DMS114 treated with DMSO at 0.1 percent for 48 hours (cell line): ENCODE measurements around the gene B3GLCT.

Source experiments
- DNase-seq: peaks from one replicate; lab custom pipeline; 2025; ENCODE audit not compliant: unreplicated experiment; lab: John Stamatoyannopoulos, UW

The B3GLCT gene

GRCh38 chr13:31221057-31221456 lies 21.3 kb downstream of the B3GLCT start:
- no peak for DNase-seq

GRCh38 chr13:31223215-31223614 lies 23.4 kb downstream of the B3GLCT start:
- no peak for DNase-seq

- no peak for DNase-seq
Measured at GRCh38 chr13:31223640-31224039, 23.9 kb downstream of the B3GLCT start.

DNA sequence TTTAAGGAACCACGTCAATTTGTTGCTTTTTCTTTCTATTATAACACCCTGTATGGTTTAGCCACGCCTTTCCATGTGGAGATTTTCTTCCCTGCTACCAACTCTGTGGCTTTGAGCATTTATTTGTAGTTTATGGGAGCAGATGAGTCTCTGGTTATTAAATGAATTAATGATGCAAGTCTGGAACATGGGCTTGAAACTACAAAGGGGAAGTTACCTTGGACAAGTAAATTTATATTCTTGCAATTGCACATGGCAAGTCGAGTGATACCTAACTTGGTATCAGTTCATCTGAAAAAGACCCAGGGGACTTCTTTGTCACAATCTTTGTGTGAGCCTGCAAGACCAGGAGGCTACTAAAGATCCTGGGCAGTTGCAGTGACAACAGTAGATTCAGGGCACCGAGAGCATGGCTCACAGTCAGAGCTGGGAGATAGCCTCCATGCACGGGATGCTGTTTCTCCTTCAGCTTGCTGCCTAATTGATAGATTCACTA lies 24.4 kb downstream of the B3GLCT start:
- no peak for DNase-seq

DNA sequence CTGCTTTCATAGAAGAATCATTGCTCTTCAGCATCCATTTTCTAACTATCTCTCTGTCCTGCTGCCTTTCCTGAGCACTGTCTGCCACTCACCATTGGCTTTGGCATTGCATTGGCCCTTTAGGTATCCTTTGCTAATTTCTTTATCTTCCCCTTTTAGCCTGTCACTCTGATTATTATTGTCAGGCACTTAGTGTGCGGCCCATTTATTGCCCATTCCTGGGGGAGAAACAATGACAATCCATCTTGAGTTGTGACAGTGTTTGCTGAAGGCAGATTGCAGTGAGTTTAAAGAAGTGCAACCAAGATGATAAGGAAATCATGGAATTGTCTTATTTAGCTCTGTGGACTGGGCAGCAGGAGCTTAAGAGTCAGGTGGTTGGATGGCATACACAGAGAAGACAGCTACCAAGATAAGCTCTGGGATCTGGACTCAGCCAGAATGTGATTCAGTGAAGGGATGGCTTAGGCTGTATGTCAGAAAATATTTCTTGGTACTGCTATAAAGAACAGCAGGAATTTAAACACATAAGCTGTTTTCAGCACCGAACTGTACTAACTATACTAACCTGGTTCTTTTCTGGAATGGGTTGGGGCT lies 25.3 kb downstream of the B3GLCT start:
- DNase-seq: no peak

GRCh38 chr13:31225998-31226675 lies 26.4 kb downstream of the B3GLCT start:
- DNase-seq: no peak

- no peak for DNase-seq
Measured at GRCh38 chr13:31227063-31227462, 27.3 kb downstream of the B3GLCT start.

DNA sequence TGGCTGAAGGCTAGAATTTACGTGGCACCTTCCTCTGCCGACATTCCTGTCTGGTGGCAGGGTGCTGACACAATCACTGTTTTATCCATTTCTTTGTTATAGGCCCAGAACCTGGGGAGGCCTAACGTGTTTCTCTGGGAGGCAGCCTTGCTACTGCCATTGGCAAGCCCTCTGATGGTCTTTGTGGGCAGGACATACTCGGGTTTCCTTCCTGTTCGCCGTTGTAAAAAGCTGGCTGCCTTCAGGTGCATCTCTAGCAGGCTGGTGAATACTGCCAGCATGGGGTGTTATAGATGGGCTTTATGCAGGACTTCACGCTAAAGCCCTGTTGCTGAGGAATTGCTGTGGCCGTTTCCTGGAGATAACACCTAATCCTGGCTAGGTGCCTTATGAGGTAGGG lies 28.1 kb downstream of the B3GLCT start:
- no peak for DNase-seq

- DNase-seq: peak; percentile 2
Measured at GRCh38 chr13:31234729-31235128, 35.0 kb downstream of the B3GLCT start.

- peak; percentile 12 for DNase-seq
Measured at GRCh38 chr13:31236211-31236786, 36.5 kb downstream of the B3GLCT start.

GRCh38 chr13:31240921-31241320 lies 41.1 kb downstream of the B3GLCT start:
- DNase-seq: no peak

- DNase-seq: no peak
Measured at GRCh38 chr13:31242367-31242766, 42.6 kb downstream of the B3GLCT start.

DNA sequence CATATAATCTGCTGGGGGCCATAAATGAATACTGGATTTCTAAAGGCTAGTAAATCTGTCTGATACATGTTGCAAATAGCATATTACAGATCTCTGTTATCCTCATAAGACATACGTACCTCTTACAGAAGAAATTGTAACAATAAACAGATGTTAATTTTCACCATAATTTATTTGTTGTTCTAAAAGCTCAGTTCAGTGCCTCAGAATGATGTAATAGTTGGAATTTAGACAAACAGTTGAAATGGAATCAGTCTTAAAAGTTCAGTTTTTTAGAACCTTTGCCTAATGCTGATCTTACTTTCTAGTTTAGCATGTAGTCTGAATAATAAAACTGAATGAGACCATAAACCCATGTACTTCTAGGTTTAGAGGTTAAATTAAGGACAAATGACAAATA lies 43.1 kb downstream of the B3GLCT start:
- DNase-seq: no peak

DNA sequence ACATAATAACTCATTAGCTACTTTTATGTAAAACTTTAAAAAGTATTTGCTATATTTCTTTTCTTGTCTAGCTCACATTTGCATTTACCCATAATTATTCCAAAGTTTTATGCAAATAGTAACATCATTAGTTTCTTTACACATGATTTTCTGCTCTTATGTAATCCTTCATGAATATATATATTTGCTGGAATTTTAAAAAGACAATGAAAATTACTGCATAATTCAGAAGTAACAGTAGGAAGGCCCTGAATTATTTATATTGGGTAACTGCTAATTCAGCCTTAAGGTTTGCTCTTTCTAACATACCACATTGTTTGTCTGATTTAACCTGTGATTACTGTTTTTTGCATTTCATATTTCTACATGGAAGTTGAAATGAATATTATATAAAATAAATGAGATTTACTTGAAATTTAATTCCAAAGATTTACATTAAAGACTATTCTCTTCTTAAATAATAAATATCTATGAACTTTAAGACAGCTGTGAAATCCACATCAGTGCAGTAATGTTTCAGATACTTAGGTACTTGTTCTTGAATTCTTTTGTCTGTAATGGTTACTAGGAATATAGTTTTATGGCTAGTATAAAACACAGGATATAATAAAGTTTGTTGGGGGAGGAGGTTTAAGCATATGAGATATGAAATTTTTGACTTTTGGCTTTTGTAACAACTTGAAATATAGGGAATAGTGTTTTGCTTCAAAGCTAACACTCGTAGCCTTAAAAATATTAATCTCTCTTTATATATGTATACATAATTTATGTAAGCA lies 46.0 kb downstream of the B3GLCT start:
- no peak for DNase-seq

DNA sequence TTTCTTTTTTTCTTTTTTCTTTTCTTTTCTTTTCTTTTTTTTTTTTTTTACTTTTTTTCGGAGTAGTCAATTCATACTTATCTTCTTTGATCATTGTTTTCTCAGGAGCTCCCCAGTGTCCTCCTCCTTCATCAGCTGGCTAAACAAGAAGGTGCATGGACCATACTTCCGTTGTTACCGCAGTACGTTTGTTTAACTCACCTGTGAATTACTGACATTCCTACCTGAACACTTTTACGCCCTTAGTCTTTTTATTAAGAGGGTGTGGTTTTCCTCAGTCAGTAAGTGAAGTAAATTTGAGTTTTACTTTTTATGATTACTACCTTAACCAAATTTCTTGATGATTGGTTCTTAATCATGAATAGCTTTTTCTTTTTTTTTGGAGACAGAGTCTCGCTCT lies 47.1 kb downstream of the B3GLCT start:
- no peak for DNase-seq

DNA sequence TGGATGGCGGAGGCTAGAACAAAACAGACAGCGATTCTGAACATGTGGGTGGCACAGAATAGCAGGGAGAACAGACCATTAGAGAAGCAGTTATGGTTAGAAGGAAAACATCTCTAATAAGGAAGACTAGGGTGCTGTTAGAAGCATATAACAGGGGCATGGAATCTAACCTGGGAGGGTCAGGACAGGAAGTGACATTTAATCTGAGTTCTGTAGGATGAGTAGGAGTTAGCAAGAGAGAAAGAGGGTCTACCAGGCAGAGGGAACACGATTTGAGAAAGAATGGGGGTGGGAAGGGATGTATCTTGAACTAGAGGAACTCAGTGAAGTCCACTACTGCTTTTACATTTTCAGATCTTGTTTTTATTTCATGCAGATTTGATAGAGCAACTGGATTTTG lies 48.6 kb downstream of the B3GLCT start:
- DNase-seq: no peak

- DNase-seq: no peak
Measured at GRCh38 chr13:31248965-31249539, 49.3 kb downstream of the B3GLCT start.

- no peak for DNase-seq
Measured at GRCh38 chr13:31250435-31250834, 50.7 kb downstream of the B3GLCT start.

DNA sequence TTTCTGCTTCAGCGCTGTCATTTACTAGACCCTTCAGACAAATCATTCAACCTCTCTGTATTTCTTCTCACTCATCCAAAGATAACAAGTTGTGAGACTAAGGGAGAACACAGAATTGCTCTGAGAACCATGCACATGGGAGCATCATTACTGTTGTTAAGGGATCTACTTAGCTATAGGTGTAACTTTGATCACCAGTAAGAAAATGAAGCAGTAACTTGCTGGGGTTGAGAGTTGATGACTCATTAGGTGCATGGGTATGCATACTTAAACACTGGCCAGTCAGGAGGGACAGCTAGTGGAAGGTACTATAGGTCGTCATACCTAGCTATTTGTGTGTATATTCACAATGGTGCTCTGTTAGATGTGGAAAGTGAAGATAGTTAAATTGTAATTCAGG lies 61.5 kb downstream of the B3GLCT start:
- no peak for DNase-seq

DNA sequence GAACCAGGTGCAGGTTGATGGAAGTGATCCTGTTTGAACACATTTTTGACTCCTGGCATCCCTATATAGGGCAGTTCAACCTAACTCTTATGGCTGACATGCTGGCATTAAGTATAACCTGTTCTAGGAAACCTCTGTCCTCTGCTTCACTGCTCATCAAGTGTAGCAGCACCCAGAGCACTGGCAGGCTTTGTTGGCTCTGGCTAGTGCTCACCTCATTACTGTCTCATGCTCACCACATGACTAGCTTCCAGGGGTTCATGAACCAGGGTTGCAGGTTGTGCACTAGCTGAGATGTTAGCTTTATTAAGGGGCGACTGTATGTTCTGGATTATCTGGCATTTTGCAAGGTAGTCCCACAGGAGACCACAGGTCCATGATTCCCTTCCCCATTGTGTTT lies 63.6 kb downstream of the B3GLCT start:
- no peak for DNase-seq

DNA sequence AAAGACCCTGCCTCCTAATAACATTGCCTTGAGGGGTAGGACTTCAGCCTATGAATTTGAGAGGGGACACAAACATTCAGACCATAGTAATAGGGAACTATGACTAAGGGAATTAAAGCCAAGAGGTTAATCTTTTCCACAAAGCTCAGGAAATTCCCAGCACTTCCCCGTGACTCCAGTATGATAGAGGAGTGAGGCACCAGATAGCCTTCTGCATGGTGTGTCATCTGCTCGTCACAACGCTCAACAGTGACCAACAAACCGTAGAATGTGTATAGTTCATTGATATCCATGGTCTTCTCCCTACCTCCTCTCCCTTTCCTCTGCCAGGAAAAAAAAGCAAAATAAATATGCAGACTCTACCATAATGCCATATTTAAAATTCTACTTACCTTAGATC lies 64.4 kb downstream of the B3GLCT start:
- DNase-seq: no peak
